ENCODE data around the gene SH3RF3. TPM values are rescaled to one million over a fixed set of nuclear protein-coding genes. Genes with fewer than 3 reads are reported as not detected.

Gene SH3RF3
- total RNA-seq, 1 donor from 2014 or later, result 35.8 TPM

- no peak for DNase-seq (ENCODE audit: extremely low read depth, low read depth, low spot score)
These were observed 47.9 kb downstream of the SH3RF3 start for GRCh38 chr2:109176928-109177327.

- no peak for DNase-seq (ENCODE audit: extremely low read depth, low read depth, low spot score)
These were observed 48.6 kb downstream of the SH3RF3 start for GRCh38 chr2:109177635-109178034.

- DNase-seq (ENCODE audit: extremely low read depth, low read depth, low spot score), result no peak
These were observed 50.0 kb downstream of the SH3RF3 start for GRCh38 chr2:109178968-109179367.

GRCh38 chr2:109180786-109181185 lies 51.8 kb downstream of the SH3RF3 start:
- no peak for DNase-seq (ENCODE audit: extremely low read depth, low read depth, low spot score)

GRCh38 chr2:109182426-109182825 lies 53.4 kb downstream of the SH3RF3 start:
- DNase-seq (ENCODE audit: extremely low read depth, low read depth, low spot score), result no peak

- no peak for DNase-seq (ENCODE audit: extremely low read depth, low read depth, low spot score)
These were observed 54.9 kb downstream of the SH3RF3 start for GRCh38 chr2:109183871-109184270.

GRCh38 chr2:109184368-109184767 lies 55.4 kb downstream of the SH3RF3 start:
- no peak for DNase-seq (ENCODE audit: extremely low read depth, low read depth, low spot score)

- no peak for DNase-seq (ENCODE audit: extremely low read depth, low read depth, low spot score)
These were observed 56.3 kb downstream of the SH3RF3 start for GRCh38 chr2:109185338-109185737.

- DNase-seq (ENCODE audit: extremely low read depth, low read depth, low spot score), result no peak
These were observed 57.0 kb downstream of the SH3RF3 start for GRCh38 chr2:109185821-109186570.

- no peak for DNase-seq (ENCODE audit: extremely low read depth, low read depth, low spot score)
These were observed 57.7 kb downstream of the SH3RF3 start for GRCh38 chr2:109186656-109187250.

- no peak for DNase-seq (ENCODE audit: extremely low read depth, low read depth, low spot score)
These were observed 58.9 kb downstream of the SH3RF3 start for GRCh38 chr2:109187711-109188495.

- no peak for DNase-seq (ENCODE audit: extremely low read depth, low read depth, low spot score)
These were observed 59.5 kb downstream of the SH3RF3 start for GRCh38 chr2:109188496-109188890.

- DNase-seq (ENCODE audit: extremely low read depth, low read depth, low spot score), result no peak
These were observed 59.9 kb downstream of the SH3RF3 start for GRCh38 chr2:109188898-109189297.

GRCh38 chr2:109189751-109190150 lies 60.7 kb downstream of the SH3RF3 start:
- no peak for DNase-seq (ENCODE audit: extremely low read depth, low read depth, low spot score)

- DNase-seq (ENCODE audit: extremely low read depth, low read depth, low spot score), result no peak
These were observed 65.0 kb downstream of the SH3RF3 start for GRCh38 chr2:109193807-109194619.

GRCh38 chr2:109194620-109194937 lies 65.6 kb downstream of the SH3RF3 start:
- DNase-seq (ENCODE audit: extremely low read depth, low read depth, low spot score), result no peak

GRCh38 chr2:109195193-109196045 lies 66.4 kb downstream of the SH3RF3 start:
- DNase-seq (ENCODE audit: extremely low read depth, low read depth, low spot score), result no peak

GRCh38 chr2:109196081-109196875 lies 67.3 kb downstream of the SH3RF3 start:
- no peak for DNase-seq (ENCODE audit: extremely low read depth, low read depth, low spot score)
